Left forelimb (tissue), 1 donor: ENCODE results near the gene GDF10.

Source experiments
- DNase-seq: peaks from one replicate; pipeline ENCODE4 v3.0.0-alpha.2; 2018; ENCODE audit warnings: low spot score

The GDF10 gene

DNA sequence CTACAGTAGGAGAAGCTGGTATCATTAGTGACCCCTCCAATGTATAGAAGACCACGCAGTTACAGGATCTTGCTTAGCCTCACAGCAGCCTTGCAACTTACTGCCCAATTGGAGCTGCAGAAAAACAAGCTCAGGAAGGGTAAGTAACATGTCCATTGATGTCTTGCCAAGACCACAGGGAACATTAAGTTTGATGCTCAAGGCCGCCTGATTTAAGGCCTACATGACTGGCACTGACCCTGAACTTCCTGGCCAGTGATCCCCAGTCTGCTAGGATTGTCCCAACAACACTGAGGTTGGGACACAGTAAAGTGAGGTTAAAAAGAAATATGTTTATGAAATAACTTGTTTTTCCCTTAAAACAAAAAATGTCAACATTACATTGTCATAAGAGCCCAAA is 15.4 kb downstream of the GDF10 start:
- no peak for DNase-seq

DNA sequence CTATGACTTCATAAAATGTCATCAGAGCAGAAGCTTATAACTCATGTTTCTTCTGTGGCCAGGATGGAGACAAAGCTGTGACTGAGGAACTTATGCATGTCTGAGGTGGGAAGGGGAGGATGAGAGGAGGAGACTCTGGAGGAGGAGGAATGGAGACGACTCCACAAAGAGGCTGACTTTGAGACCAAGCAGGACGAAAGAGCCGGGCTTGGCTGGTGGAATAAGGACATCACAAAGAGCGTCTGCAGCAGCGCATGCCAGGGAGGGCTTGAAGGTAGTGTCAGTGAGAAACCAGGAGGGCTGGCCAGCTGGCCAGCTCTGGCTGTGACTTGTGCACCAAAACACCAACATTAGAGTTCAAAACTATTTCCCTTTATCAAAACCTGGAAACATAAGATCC is 16.1 kb downstream of the GDF10 start:
- no peak for DNase-seq

DNA sequence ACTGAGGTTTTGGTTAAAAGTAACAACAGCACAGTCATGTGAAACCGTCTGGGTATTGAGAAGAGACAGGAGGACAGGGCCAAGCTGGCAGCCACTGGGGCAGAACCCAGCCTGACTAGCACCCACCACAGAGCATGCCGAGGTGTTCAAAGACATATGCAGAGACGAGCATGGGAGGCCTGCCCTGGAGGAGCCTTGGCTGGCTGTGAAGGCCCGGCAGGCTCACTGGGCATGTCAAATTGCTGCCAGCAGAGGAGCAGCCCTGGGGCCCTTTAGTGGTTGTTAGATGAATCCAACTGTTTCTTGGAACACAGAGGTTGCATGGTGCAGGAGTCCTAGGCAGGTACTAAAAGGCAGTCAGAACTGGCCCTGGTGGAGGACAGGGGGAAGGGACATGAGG is 17.3 kb downstream of the GDF10 start:
- no peak for DNase-seq

DNA sequence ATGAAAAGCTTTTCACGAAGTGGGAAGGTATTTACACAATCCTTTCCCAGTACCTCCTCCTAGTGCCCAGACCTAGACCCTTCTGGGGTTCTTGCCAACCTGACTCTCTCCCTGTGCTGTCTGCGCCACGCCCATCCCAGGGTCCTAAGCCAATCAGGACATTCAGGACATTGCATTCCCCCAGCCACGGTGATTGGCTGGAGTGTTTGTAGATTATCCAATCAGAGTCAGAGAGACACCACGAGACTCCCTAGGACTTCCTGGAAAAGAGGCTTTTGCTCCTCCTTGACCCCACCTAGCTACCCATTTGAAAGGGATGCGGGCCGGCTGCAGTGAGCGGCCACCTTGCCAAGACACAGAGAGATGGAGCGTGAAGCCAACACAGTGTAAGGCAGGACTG is 18.7 kb downstream of the GDF10 start:
- peak; percentile 42 for DNase-seq

DNA sequence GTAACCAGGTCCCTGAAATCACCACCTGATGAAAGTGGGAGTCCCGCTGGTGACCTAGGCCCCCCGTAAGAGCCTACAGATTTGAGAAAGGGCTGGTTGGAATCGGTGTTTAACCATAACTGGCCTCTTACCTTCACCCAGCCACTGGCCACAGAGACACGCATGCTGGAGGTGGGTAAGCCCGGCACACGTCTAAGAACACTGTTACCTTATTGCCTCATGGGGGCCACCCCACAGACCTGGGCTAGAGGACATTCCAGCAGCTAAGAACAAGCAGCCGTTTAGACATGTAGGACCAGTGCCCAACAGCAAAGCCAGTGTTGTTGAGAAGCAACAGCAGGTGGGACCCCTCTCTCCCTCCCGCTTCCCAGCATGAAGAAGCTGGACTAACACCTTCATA is 19.8 kb downstream of the GDF10 start:
- peak; percentile 58 for DNase-seq

DNA sequence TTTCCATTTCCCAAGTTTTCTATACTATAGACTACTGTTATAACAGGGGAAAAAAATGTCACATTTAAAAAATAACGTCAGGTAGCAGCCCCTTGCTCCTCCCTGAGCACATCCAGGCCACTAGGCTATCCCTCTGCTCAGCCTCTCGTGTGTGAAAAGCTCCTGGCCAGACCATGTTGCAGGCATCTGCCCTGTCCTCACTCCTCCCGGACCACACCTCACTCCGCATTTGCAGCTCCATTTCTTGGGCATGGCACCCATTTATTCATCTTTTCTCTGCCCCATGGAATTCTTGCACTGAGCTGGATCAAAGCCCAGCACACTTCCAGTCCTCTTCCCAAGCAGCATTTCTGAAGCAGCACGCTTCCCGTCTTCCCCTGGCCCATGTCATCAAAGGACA is 20.8 kb downstream of the GDF10 start:
- DNase-seq, result no peak

DNA sequence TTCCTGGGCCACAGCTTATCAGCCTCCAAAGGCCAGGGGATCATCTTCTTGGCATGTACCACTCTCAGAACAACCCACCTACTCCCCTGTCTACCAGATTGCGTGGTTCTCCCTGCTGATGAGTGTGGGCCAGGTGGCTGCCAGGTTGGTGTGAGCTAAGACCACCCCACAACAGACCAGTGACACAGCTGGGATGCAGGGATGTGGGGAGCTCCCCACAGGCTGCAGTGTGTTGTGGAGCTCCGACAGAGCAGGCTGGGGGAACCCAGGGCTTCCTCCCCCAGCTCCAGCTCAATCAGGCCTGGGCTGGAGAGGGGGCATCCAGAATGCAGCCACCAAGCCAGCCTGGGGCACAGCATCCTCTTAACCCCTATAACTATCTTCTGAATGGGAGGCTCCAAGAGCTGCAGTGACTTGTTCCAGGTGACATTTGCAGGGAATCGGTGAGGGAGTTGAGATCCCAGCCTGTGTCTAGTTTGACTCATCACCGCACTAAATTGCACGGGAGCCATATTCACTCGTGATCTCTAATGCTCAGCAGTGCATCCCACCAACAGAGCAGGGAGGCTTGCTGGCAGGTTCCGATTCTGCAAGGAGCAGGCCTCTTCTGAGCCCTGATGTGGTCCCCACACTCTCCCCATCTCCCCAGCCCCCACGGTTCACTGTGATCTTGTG is 21.7 kb downstream of the GDF10 start:
- peak; percentile 42 for DNase-seq

DNA sequence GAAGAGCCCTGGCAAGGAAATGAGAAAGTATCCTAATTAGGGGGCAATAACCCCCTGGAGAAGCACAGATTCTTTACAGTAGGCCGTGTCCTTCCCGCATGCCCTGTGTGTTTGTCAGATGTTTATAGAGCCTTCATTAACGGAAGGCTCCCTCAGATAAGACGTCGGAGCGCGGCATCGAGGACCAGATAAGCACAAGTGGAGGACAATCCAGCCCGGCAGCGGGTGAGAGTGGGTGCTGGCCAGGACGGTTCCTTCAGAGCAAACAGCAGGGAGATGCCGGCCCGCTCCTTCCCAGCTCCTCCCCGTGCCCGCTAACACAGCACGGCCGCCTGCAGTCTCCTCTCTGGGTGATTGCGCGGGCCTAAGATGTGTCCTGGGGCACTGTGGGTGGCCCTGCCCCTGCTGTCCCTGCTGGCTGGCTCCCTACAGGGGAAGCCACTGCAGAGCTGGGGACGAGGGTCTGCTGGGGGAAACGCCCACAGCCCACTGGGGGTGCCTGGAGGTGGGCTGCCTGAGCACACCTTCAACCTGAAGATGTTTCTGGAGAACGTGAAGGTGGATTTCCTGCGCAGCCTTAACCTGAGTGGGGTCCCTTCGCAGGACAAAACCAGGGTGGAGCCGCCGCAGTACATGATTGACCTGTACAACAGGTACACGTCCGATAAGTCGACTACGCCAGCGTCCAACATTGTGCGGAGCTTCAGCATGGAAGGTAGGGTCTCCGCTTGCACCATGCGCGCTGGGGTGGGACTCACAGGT is 22.5 kb downstream of the GDF10 start, which contains the start of gene GDF2:
GDF2 (plus strand) TSS at position 155 of the 762 bp plus-strand sequence; CDS start at position 370, 215 bp downstream.
- DNase-seq, result peak; percentile 58

DNA sequence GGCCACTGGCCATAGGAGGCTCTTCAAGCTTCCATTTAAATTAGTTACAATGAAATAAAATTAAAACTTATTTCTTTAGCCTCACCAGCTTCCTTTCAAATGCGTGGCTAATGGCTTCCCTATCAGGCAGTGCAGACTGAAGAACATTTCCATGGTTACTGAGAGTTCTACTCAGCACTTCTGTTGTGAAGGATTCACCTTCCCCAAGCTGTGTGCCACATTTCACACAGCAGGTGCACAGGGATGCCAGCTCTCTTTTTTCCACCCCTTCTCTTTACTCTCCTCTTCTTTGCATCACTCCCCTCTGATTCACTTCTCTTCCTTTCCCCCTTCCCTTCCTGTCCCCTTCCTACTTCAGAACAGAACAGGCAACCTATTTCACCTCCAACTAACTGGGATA is 23.1 kb downstream of the GDF10 start:
- no peak for DNase-seq

DNA sequence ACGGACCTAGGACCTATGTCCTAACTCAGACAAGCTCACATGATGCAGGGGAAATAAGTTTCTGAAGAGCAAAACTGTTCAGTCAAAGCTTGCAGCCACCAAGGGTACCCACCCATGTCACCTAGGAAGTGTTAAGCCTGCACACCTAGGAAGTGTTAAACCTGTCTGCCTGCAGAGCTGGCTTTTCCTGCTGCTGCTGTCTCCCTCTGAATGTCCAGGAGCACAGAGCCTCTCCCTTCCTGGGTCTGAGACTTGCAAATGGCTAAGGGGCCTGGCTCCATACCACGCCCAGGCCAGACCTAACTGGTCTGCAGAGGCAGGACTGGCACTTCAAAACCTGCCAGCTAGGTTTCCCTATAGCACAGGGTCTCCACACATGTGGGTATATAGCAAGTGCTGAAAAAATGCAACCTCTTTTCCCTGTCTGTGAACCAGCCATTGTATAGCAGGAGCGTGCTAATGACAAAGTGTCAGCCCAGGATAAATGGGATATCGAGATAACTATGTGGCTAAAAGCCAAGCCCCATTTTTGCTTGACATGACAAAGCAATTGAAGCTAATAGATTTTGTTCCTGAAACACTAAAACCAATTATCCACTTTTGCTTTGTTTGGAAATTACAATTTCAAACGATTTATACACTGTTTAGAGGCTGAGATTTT is 23.8 kb downstream of the GDF10 start:
- peak; percentile 40 for DNase-seq

DNA sequence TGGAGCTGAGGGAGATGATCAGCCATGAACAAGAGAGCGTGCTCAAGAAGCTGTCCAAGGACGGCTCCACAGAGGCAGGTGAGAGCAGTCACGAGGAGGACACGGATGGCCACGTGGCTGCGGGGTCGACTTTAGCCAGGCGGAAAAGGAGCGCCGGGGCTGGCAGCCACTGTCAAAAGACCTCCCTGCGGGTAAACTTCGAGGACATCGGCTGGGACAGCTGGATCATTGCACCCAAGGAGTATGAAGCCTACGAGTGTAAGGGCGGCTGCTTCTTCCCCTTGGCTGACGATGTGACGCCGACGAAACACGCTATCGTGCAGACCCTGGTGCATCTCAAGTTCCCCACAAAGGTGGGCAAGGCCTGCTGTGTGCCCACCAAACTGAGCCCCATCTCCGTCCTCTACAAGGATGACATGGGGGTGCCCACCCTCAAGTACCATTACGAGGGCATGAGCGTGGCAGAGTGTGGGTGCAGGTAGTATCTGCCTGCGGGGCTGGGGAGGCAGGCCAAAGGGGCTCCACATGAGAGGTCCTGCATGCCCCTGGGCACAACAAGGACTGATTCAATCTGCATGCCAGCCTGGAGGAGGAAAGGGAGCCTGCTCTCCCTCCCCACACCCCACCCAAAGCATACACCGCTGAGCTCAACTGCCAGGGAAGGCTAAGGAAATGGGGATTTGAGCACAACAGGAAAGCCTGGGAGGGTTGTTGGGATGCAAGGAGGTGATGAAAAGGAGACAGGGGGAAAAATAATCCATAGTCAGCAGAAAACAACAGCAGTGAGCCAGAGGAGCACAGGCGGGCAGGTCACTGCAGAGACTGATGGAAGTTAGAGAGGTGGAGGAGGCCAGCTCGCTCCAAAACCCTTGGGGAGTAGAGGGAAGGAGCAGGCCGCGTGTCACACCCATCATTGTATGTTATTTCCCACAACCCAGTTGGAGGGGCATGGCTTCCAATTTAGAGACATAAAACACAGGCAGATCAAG is 25.6 kb downstream of the GDF10 start:
- peak; percentile 60 for DNase-seq

DNA sequence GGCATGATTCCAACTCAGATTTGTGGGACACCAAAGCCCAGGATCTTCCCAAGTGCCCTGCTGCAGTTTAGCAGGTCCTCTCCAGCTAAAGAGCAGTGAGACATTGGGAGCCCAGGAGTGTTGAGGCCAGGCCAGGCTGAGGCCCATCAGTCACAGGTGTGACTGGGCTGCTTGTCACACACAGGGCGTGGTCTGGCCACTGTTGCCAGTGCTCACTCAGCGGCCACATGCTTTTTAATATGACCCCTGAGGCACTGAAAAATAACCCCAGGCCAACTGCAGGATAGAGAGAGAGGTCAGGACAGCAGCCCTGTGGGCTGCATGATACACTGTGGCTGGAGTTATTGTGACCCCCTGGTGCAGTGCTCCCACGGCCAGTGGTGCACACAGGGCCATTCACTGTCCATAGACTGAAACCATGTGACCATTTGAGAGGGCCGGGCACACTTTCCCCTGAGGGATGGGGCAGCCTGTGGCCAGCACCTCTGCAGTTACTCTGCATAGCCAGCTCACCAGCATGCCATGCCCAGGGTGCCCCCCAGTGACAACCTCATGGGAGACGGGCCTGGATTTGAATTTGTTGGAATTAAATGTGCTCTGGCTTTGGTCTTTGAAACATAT is 26.4 kb downstream of the GDF10 start:
- peak; percentile 42 for DNase-seq

DNA sequence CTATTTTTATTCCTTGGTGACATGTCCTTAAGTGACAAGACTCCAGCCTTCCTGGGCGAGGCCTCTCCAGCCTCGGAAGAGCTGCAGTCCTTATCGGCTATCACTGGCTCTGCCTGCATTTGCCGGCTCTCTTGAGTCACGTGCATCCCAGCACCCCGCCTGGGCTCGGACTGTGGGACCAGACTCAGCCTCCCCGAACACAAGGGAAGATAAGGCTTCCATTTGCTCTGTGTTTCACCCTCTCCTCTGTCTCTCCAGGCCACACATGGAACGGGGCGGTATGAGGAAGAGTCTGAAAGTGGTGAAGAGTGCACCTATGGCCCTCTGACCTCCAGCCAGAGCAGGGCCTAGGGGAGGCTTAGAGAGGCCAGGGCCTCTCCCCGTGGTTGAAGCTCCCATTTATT is 26.9 kb downstream of the GDF10 start:
- DNase-seq, result peak; percentile 41

DNA sequence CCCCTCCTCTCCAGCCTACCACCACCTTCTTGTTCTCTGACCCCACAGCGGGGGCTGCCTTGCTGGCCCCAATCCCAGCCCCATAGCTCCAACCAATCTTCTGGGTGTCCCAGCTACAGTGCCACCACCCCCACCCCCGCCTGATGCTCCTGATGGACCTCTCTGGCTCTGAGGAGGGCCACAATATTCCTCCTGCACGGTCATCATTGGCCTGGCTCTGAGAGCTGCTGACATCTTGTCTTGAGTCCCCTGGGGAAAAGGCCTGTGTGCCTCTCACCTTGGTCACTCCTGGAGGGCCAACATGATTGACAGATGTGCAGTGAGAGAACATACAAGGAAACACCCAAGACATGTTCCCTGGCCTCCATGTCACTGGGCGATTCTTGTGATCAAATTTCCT is 29.9 kb downstream of the GDF10 start:
- peak; percentile 63 for DNase-seq

DNA sequence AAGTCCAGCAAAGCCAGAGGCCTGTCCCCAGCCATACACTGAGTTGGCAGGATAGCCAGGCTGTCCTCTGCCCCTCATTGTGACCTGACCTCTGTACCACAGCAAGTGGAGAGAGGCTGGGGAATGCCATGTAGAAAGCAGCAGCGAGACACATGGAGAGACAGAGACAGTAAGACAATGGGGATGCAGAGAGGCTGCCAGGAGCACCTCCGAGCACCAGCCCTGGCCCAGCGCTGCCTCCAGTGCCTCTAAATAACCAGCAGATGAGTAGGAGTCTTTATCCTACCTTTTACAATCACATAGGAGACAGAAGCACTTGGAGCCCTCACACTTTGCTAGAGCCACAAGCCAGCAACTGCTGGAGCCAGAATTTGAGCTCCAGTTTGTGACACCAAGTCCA is 30.4 kb downstream of the GDF10 start:
- peak; percentile 55 for DNase-seq

DNA sequence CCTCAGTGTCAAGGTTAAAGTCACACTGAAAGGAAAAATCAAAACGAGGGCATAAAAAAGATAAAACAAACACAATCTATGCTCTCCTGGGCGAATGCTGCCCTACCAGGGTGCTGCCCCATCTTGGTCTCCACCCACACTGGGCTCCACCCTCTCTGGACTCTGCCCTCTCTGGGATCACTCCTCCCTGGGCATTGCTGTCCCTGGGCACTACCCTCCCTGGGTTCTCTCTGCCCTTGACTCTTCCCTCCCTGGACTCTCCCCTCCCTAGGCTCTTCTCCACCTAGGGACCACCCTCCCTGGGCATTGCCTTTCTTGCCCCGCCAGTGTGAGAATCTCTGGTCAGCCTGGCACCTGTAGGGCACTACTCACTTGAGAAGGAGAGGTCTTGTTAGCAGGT is 30.8 kb downstream of the GDF10 start:
- DNase-seq, result peak; percentile 59

DNA sequence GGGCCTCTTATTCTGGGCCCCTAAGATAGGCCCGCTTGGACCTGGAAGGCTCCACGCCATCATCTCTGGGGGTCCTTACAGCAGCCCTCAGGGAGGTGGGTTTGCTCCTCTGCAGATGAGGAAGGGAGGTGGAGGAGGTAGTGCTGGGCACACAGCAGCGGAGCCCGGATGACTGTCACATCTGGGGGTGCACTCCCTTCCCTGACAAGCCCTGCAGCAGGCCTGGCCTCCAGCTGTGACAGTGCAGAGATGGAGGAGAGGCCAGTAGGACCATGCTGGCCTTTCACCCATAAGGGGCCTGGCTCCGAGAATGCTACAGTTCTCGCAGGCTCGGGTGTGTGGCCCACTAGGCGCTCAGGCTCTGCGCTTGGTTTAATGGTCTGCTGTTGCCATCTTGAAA is 31.5 kb downstream of the GDF10 start:
- DNase-seq, result peak; percentile 45

DNA sequence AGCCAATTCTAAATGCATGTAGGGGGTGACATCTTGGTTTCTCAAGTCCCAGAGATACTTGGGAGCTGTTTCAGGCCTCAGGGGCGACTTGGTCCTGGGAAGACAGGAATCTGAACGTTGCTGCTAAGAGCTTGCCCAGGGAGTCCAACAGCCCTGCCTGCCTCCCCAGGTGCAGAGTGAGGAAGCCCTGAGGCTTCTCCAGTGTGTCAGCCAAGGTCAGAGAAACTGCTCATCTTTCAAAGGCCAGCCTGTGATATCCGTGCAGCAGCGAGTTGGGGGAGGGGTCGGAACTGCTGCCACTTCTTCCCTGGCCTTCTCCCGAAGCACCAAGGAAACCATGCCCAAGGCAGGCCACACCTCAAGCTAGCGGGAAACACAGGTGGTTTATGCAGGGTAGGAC is 32.0 kb downstream of the GDF10 start:
- DNase-seq, result peak; percentile 23

DNA sequence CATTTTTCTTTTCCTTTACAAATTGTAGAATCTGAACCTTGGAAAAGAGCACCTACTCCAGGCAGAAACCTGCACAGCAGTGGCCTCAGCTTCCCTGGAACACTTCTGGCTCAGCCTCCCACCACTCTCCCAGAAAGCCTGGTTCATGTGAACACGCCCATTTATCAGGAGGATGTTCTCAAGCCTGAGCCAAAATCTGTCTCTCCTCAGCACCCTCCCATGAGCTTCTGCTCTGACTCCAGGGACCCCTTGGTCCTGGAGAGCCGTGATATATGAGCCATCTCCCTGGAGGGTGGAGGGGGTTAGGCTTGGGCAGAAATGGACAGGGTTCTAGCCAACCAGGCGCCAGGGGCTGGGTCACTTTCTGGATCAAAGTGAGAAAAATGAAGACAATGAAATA is 32.4 kb downstream of the GDF10 start:
- peak; percentile 15 for DNase-seq

DNA sequence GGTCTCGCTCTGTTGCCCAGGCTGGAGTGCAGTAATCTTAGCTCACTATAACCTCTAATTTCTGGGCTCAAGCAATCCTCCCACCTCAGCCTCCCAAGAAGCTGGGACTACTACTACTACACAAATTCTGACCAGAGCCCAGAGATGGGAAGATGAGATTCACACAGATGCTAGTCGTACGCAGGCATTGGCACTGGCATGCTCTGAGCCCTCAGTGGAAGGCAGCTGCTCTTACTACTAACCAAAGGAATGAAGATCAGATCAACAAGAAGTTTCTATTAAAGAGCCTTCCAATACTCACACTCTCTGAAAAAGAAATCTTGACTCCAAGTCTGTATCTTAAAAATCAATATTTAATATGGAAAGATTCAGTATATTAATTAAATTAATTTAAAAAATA is 32.9 kb downstream of the GDF10 start:
- DNase-seq, result no peak

DNA sequence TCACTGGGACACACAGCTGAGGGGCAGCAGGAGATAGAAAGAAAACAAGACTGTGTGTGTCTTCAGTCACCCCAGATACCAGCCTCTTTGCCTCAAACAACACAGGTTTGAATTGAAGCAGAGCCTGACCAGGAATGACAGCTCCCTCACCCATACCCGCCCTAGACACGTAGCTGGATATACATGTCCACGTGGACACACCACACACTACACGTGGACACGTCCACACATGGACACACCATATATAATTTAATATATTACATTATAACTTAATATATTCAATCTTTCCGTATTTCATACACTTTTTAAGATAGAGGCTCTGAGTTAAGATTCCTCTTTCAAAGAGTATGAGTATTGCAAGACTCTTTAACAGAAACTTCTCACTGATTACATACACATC is 33.5 kb downstream of the GDF10 start:
- no peak for DNase-seq
